Measurements from ENCODE around the gene GAB2. TPM values are rescaled to one million over a fixed set of nuclear protein-coding genes. Genes with fewer than 3 reads are reported as not detected.

The GAB2 gene
- total and polyA plus RNA-seq, 2 of the 13 experiments (the other 11 are each of a cell fraction or from before 2014, with no cell fraction given), result 4.1 to 8.6 TPM

Other genes with a start within 250 kb of the GAB2 start
- 3.1 and 3.9 TPM in 2 replicates for gene KCTD21, start 229.2 kb downstream of the GAB2 start, total RNA-seq (2016; rRNA removed; fragmentation: Illumina TruSeq; extraction: Trizol)
- 13.2 and 13.5 TPM in 2 replicates for gene KCTD21, start 229.2 kb downstream of the GAB2 start, polyA plus RNA-seq (2011; rRNA removed)
- 1.8 and 4.6 TPM in 2 replicates for gene USP35, start 228.9 kb downstream of the GAB2 start, total RNA-seq (2016; rRNA removed; fragmentation: Illumina TruSeq; extraction: Trizol)
- gene USP35, start 228.9 kb downstream of the GAB2 start, polyA plus RNA-seq (2011; rRNA removed), result 7.7 and 11.1 TPM in 2 replicates
- gene NARS2, start 157.0 kb upstream of the GAB2 start, total RNA-seq (2016; rRNA removed; fragmentation: Illumina TruSeq; extraction: Trizol), result 45.9 and 48.5 TPM in 2 replicates
- gene NARS2, start 157.0 kb upstream of the GAB2 start, polyA plus RNA-seq (2011; rRNA removed), result 54.3 and 65.0 TPM in 2 replicates